NT2/D1 (cell line): ENCODE data around the gene LRMDA.

Experiments used
- SUZ12 ChIP-seq: IDR thresholded peaks from 2 replicates; pipeline ENCODE4 v1.6.1; 2011; ENCODE audit not compliant: insufficient read length, insufficient read depth; ENCODE audit errors: extremely low read depth
- ZNF274 ChIP-seq: IDR thresholded peaks from 2 replicates; pipeline ENCODE4 v1.6.1; 2011; ENCODE audit warnings: mild to moderate bottlenecking, low read depth, low read length

DNA sequence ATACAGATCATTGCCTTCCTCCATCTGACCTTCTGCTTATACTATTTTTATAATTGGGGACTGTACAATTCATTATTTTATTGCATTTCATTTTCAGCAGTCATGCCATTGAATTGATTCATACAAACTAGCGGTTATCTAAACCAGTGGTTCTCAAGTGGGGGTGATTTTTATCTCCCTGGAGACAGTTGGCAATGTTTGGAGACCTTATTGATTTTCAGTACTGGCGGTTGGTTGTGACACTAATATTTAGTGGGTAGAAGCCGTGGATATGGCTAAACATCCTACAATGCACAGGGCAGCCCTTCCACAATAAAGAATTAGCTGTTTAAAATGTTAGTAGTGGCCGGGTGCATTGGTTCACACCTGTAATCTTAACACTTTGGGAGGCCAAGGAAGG lies 765.9 kb downstream of the LRMDA start:
- TF ChIP-seq SUZ12 (no peak), ZNF274 (no peak)
